Esophagus muscularis mucosa (tissue), 3 donors: ENCODE data around the gene IL36RN.

Experiments used
- CTCF ChIP-seq, 3 experiments: fragments of 200-600 bp in 2 of 3; fragments of 450-650 bp in 1 of 3; sonication (generic) in 2 of 3; IDR thresholded peaks; one replicate each; pipeline ENCODE4 v1.5.1; 2017 to 2019; ENCODE audit warnings: antibody characterized with exemption in 3 of 3, mild to moderate bottlenecking in 2 of 3, moderate library complexity in 1 of 3
- POLR2A ChIP-seq: fragments of 450-650 bp; IDR thresholded peaks from one replicate; pipeline ENCODE4 v1.6.1; 2017; ENCODE audit warnings: antibody characterized with exemption, moderate library complexity, mild to moderate bottlenecking, low read depth

- no peak for TF ChIP-seq CTCF (IDR thresholded peaks at IDR 0.05)
- TF ChIP-seq POLR2A: no peak
Observed at GRCh38 chr2:113010088-113010487, 48.9 kb upstream of the IL36RN start.
